Measurements from ENCODE around the gene SEC14L1.

The SEC14L1 gene

DNA sequence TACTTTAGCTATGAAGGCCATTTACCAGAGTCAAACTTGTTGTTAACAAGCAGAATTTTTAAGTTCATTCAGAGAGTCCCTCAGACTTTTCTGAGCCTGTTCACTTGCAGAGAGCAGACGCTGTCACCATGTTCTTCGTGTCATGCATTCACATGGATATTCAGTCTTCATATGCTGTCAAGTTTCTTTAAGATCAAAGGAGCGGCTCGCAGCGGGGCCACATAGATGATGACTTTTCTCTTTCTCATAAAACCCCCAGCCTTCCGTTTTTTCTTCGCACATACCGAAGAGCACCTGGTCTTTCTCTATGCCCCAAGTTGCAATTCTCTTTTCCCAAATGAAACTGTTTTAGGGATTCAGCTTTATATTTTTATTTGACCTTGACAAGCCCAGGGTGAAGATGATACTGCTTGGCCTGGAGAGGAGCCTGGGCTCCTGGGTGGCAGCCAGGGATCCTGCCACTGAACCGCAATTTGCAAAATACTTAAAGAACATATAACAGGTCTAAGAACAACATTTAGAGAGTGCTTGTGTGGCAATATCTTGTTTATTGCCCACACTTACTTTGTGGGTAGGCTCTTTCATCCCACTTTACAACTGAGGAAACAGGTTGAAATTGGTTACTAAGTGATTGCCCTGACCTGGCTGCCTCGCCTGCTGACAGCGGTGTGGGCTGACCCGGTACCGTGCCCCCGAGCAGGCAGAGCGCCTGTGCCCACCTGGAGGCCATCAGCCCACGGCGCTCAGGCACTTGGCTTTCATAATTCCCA lies 22.9 kb downstream of the SEC14L1 start:
- H3K4me1 Mint-ChIP-seq = peaks cover 69% of the 10 kb centered on the region

DNA sequence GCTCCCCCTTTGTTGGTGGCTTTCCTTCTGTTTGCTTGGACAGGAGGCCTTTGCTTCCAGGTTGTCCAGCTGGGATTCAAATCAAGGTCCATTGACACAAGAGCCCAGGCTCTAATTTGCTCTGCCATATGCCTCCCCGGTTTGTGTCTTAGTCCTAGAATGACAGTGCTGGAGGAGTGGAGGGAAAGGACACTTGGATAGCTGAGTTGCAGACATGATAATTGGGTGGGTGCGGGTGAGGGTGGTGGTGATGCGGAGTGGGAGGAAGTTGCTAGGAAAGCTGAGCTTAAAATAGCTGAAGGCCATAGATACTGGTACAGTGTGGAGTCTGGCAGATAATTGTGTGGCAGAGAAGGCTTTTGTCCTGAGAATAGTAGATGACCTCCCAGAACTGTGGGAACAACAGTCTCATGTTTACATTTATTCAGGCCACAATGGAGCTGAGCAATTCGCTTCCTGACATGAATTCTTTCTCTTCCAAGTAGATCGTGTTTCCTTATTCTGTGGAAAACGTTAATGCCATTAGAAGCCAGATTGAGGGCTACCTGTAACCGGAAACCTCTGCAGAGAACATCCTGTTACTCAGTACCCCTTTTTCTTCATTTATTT lies 23.8 kb downstream of the SEC14L1 start:
- H3K36me3 Mint-ChIP-seq (ENCODE audit: low read depth) = peaks cover 43% of the 10 kb centered on the region
- H3K4me1 Mint-ChIP-seq = peaks cover 67% of the 10 kb centered on the region
- H3K4me3 Mint-ChIP-seq = peak overlapping the region; percentile 25 to 38 (median 31)
- no peaks in the 10 kb centered on the region for H3K27me3 Mint-ChIP-seq (ENCODE audit: low read depth)
- peak overlapping the region; percentile 76 to 85 (median 83) for H3K27ac Mint-ChIP-seq
- TF ChIP-seq, protein P1, sequence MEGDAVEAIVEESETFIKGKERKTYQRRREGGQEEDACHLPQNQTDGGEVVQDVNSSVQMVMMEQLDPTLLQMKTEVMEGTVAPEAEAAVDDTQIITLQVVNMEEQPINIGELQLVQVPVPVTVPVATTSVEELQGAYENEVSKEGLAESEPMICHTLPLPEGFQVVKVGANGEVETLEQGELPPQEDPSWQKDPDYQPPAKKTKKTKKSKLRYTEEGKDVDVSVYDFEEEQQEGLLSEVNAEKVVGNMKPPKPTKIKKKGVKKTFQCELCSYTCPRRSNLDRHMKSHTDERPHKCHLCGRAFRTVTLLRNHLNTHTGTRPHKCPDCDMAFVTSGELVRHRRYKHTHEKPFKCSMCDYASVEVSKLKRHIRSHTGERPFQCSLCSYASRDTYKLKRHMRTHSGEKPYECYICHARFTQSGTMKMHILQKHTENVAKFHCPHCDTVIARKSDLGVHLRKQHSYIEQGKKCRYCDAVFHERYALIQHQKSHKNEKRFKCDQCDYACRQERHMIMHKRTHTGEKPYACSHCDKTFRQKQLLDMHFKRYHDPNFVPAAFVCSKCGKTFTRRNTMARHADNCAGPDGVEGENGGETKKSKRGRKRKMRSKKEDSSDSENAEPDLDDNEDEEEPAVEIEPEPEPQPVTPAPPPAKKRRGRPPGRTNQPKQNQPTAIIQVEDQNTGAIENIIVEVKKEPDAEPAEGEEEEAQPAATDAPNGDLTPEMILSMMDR (IDR thresholded peaks at IDR 0.05; ENCODE audit: unreplicated experiment in 3 of 3) = no peak
- peaks cover 16% of the 10 kb centered on the region for H3K9me3 Mint-ChIP-seq

More for the DNA sequence above, 22.9 kb downstream of the SEC14L1 start:
- peak overlapping the region; percentile 10 to 30 (median 28) for H3K4me3 Mint-ChIP-seq
- H3K27ac Mint-ChIP-seq = peak overlapping the region; percentile 83 to 93 (median 85)
- TF ChIP-seq, protein P1 (IDR thresholded peaks at IDR 0.05; ENCODE audit: unreplicated experiment in 3 of 3) = no peak
- H3K9me3 Mint-ChIP-seq = peaks cover 13% of the 10 kb centered on the region
- H3K36me3 Mint-ChIP-seq (ENCODE audit: low read depth) = peaks cover 34% of the 10 kb centered on the region
- H3K27me3 Mint-ChIP-seq (ENCODE audit: low read depth) = no peaks in the 10 kb centered on the region

DNA sequence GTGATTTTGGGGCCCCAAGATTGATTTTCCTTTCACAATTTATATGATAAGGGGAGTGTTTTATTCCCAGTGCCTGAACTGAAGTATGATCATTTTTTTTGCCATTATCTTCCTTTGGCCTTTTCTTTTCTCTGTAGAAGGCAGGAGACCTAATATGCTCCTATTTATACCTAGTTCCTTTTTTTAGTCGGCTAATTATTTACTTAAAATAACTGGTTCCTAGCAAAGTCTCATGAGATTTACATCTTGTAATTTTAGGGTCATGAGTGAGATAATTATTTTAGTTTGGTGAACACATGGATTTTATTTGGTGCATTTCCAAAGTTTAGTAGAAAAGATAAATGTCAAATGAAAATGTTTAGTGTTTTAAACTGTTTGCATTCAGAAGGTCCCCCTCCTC lies 24.8 kb downstream of the SEC14L1 start:
- peaks cover 24% of the 10 kb centered on the region for H3K9me3 Mint-ChIP-seq
- H3K36me3 Mint-ChIP-seq (ENCODE audit: low read depth) = peaks cover 53% of the 10 kb centered on the region
- H3K27ac Mint-ChIP-seq = peak overlapping the region; percentile 76 to 85 (median 83)
- TF ChIP-seq, protein P1 (IDR thresholded peaks at IDR 0.05; ENCODE audit: unreplicated experiment in 3 of 3) = no peak
- H3K4me1 Mint-ChIP-seq = peaks cover 57% of the 10 kb centered on the region
- H3K4me3 Mint-ChIP-seq = peak overlapping the region in 1 of 3 experiments; percentile 31
- no peaks in the 10 kb centered on the region for H3K27me3 Mint-ChIP-seq (ENCODE audit: low read depth)

DNA sequence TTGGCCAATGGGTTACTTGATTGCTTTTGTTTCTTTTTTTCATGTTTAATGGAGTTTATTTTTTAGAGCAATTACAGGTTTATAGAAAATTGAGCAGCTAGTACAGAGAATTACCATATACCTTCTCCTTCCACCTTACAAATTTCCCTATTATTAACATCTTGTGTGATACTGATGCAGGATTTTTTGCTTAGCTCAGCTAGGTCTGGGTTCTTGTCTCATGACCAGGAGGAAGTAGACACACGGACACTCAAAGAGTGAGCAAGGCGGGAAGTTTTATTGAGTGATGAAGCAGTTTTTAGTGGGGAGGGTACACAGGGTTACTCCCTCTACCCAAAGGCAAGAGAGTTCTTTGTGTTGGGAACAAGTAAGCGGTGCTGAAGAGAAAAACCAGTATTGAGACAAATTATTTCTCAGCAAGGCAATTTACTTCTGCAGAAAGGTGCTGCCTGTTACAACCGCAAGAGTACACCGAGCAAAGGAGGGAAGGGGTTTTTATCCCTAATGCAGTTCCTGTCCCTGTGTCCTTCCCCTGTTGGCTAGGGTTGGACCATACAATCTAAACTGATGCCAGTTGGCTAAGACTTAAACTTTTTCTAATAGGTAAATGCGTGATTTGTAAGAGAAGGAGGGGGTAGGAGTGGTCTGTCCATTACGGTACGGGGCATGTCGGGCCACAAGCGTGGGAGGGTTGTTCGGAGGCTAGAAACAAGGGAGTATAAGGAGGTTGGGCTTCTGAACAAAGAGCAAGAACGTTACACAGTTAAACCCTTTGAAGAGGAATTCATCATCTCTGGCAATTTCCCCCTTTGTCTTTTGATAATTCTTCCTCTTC lies 26.9 kb downstream of the SEC14L1 start:
- TF ChIP-seq, protein P1 (IDR thresholded peaks at IDR 0.05; ENCODE audit: unreplicated experiment in 3 of 3) = no peak
- peak overlapping the region in 2 of 3 experiments; percentile 54 to 57 for H3K27ac Mint-ChIP-seq

DNA sequence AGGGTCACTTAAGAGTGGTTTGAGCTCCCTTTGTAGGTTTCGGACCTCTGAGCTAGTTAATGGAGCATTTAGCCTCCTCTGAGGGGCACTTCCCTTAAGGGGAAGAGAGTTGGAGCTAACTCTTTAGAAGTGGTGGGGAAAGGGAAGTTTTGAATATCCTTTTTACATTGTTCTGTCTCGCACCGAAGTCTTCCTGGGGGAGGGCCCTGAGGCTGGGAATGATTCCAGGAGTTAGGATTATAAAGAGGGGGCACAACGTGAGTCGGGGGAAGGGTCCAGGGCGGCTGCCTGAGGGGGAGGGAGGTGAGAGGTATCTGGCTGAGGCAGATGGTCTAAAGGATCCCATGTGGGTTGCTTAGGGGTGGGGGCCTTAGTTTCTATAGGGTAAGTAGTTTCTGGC lies 32.3 kb downstream of the SEC14L1 start:
- no peaks in the 10 kb centered on the region for H3K27me3 Mint-ChIP-seq (ENCODE audit: low read depth)
- peak overlapping the region; percentile 8 to 84 (median 70) for H3K27ac Mint-ChIP-seq
- H3K4me1 Mint-ChIP-seq = peaks cover 39% of the 10 kb centered on the region
- peaks cover 45% of the 10 kb centered on the region for H3K9me3 Mint-ChIP-seq
- no peak overlapping the region for H3K4me3 Mint-ChIP-seq
- TF ChIP-seq, protein P1 (IDR thresholded peaks at IDR 0.05; ENCODE audit: unreplicated experiment in 3 of 3) = no peak
- H3K36me3 Mint-ChIP-seq (ENCODE audit: low read depth) = peaks cover 80% of the 10 kb centered on the region

More for the DNA sequence above, 26.9 kb downstream of the SEC14L1 start:
- H3K4me1 Mint-ChIP-seq = peaks cover 49% of the 10 kb centered on the region
- no peak overlapping the region for H3K4me3 Mint-ChIP-seq
- peaks cover 72% of the 10 kb centered on the region for H3K36me3 Mint-ChIP-seq (ENCODE audit: low read depth)
- peaks cover 37% of the 10 kb centered on the region for H3K9me3 Mint-ChIP-seq
- H3K27me3 Mint-ChIP-seq (ENCODE audit: low read depth) = no peaks in the 10 kb centered on the region

Measured in nephron (organoid).